ENCODE measurements around the gene GGNBP2. TPM values are rescaled to one million over a fixed set of nuclear protein-coding genes. Genes with fewer than 3 reads are reported as not detected.

GGNBP2 gene
- total and polyA plus RNA-seq, 8 donors, result 15.8 to 161 (median 39.5) TPM

DNA sequence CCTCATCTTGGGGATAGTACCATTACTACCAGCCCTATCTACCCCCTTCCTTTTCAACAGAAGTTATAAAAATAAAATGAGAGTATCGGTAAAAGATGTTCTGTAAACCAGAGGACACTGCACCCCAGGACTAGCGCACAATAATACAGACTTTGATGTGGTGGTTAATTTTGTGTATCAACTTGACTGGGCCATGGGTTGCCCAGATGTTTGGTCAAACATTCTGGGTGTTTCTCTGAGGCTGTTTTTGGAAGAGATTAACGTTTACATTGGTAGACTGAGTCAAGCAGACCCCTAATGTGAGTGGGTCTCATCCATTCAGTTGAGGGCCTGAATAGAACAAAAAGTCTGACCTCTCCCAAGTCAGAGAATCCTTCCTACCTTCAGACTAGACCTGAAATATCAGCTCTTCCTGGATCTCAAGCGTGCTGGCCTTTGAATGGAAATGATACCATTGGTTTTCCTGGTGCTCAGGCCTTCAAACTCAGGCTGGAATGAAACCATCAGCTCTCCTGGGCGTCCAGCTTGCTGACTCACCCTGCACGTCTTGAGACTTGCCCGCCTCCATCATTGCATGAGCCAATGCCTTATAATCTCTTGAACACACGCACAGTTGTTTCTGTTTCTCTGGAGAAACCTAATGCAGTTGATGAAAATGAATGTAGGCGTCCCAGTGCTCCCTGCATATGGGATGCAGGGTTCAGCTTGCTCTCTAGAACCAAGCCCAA lies 66.8 kb downstream of the GGNBP2 start:
- Histone ChIP-seq H3K36me3 (peaks cover 0 to 7% (median 3%) of the 10 kb centered on the region in 4 donors), H3K4me3 (no peak overlapping the region), H3K27me3 (peaks cover 0 to 36% (median 0%) of the 10 kb centered on the region in 3 donors), H3K9me3 (no peaks in the 10 kb centered on the region), H3K27ac (no peak overlapping the region), H3K4me1 (peaks cover 0 to 10% (median 6%) of the 10 kb centered on the region in 4 donors)
- no peak for DNase-seq
- TF ChIP-seq POLR2AphosphoS5 (IDR thresholded peaks at IDR 0.05) (no peak), EP300 (IDR thresholded peaks at IDR 0.05) (no peak), POLR2A (IDR thresholded peaks at IDR 0.05) (no peak)
- TF ChIP-seq, protein P1, sequence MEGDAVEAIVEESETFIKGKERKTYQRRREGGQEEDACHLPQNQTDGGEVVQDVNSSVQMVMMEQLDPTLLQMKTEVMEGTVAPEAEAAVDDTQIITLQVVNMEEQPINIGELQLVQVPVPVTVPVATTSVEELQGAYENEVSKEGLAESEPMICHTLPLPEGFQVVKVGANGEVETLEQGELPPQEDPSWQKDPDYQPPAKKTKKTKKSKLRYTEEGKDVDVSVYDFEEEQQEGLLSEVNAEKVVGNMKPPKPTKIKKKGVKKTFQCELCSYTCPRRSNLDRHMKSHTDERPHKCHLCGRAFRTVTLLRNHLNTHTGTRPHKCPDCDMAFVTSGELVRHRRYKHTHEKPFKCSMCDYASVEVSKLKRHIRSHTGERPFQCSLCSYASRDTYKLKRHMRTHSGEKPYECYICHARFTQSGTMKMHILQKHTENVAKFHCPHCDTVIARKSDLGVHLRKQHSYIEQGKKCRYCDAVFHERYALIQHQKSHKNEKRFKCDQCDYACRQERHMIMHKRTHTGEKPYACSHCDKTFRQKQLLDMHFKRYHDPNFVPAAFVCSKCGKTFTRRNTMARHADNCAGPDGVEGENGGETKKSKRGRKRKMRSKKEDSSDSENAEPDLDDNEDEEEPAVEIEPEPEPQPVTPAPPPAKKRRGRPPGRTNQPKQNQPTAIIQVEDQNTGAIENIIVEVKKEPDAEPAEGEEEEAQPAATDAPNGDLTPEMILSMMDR (IDR thresholded peaks at IDR 0.05), result no peak
- intact Hi-C loops (cut with DNase I; ENCODE audit: low total_unique reads), result loop anchor here (10.0 kb wide), 1 partner anchor 343 kb away; no protein-coding TSS in a partner anchor
- 69 to 79% (median 77%) methylated on average over 8 to 9 of the region's 9 CpGs for WGBS, 5 donors

DNA sequence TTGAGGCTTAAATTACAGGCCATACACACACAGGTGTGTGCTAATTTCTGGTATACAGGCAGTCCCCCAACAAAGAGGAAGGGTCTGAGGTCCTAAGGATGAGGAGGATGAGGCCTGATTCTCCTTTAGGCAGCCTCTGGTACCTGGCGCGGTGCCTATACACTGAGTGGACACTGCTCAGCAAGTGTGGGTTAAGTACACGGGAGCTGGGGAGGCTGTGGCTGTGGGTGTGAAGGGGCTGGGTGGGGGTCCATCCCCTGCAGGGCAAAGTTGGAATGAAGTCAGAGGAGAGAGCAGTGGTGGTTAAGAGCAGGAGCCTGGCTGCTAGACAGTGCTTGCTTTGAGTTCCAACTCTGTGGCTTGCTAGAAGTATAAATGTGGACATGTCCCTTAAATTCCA lies 67.6 kb downstream of the GGNBP2 start:
- peaks cover 0 to 44% (median 0%) of the 10 kb centered on the region in 3 donors for H3K27me3 ChIP-seq
- H3K4me3 ChIP-seq, result no peak overlapping the region
- no peak for DNase-seq
- H3K27ac ChIP-seq, result no peak overlapping the region
- intact Hi-C loops (cut with DNase I; ENCODE audit: low total_unique reads), result loop anchor here (10.0 kb wide), 1 partner anchor 342 kb away; no protein-coding TSS in a partner anchor
- WGBS, 5 donors, result 64 to 76% (median 70%) methylated on average over 3 of the region's 3 CpGs
- H3K4me1 ChIP-seq, result peaks cover 0 to 10% (median 6%) of the 10 kb centered on the region in 4 donors
- TF ChIP-seq EP300 (IDR thresholded peaks at IDR 0.05) (no peak), POLR2AphosphoS5 (IDR thresholded peaks at IDR 0.05) (no peak), POLR2A (IDR thresholded peaks at IDR 0.05) (no peak)
- TF ChIP-seq, protein P1 (IDR thresholded peaks at IDR 0.05), result no peak
- peaks cover 0 to 7% (median 3%) of the 10 kb centered on the region in 4 donors for H3K36me3 ChIP-seq
- no peaks in the 10 kb centered on the region for H3K9me3 ChIP-seq

DNA sequence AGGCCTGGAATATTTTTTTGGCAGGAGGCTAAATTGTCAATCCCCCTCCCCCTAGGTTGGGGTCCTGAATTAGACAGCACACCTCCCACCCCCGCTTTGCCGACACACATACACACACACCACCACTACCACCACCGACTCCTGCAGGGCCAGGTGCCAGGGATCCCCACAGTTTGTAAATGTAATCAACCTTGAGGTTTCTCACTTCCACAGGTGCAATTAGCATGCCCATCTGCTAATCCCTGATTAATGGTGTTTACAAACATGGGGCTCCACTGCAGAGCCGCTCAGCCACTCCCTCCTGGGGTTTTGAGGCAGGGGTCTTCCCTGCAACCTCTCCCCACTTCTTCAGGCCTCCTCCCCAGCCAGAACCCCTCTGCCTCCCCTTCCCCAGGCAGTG lies 68.4 kb downstream of the GGNBP2 start:
- DNase-seq, result no peak
- 31 to 46% (median 44%) methylated on average over 4 of the region's 4 CpGs for WGBS, 5 donors
- H3K27ac ChIP-seq, result no peak overlapping the region
- peaks cover 0 to 10% (median 6%) of the 10 kb centered on the region in 4 donors for H3K4me1 ChIP-seq
- no peaks in the 10 kb centered on the region for H3K9me3 ChIP-seq
- peaks cover 0 to under 1% (median 0%) of the 10 kb centered on the region in 4 donors for H3K36me3 ChIP-seq
- H3K4me3 ChIP-seq, result no peak overlapping the region
- intact Hi-C loops (cut with DNase I; ENCODE audit: low total_unique reads), result loop anchor here (10.0 kb wide), 1 partner anchor 342 kb away; no protein-coding TSS in a partner anchor
- TF ChIP-seq, protein P1 (IDR thresholded peaks at IDR 0.05), result no peak
- no peak for TF ChIP-seq POLR2A (IDR thresholded peaks at IDR 0.05)
- TF ChIP-seq EP300 (IDR thresholded peaks at IDR 0.05), result no peak
- no peak for TF ChIP-seq POLR2AphosphoS5 (IDR thresholded peaks at IDR 0.05)
- peaks cover 0 to 52% (median 0%) of the 10 kb centered on the region in 3 donors for H3K27me3 ChIP-seq

DNA sequence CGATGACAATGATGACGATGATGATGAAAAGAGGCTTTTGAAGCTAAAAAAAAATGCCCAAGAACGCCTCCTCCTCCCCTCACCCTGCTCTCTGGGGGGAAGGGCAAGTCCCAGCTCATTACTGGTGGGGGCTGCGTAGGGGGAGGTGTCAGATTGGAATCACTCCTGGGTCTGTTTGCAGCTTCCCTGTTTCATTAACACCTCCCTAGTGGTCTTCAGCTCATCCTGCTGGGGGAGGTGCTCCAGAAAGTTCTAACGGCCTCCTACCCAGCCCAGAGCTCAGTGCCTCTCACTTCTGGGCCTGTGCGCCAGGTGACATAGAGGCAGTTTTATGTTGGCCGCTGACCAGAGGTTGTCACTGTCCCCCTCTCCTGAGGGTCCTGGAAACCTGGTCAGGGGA lies 69.4 kb downstream of the GGNBP2 start:
- WGBS, 5 donors, result 51 to 59% (median 54%) methylated on average over 7 of the region's 7 CpGs
- no peaks in the 10 kb centered on the region for H3K36me3 ChIP-seq
- H3K4me3 ChIP-seq, result no peak overlapping the region
- TF ChIP-seq, protein P1 (IDR thresholded peaks at IDR 0.05), result no peak
- TF ChIP-seq POLR2A (IDR thresholded peaks at IDR 0.05), result no peak
- TF ChIP-seq EP300 (IDR thresholded peaks at IDR 0.05), result no peak
- no peak overlapping the region for H3K27ac ChIP-seq
- no peak for DNase-seq
- H3K27me3 ChIP-seq, result peaks cover 0 to 57% (median 0%) of the 10 kb centered on the region in 3 donors
- peaks cover 0 to 4% (median 1%) of the 10 kb centered on the region in 4 donors for H3K4me1 ChIP-seq
- intact Hi-C loops (cut with DNase I; ENCODE audit: low total_unique reads), result loop anchor here (10.0 kb wide), 1 partner anchor 341 kb away; no protein-coding TSS in a partner anchor
- H3K9me3 ChIP-seq, result no peaks in the 10 kb centered on the region

Data from stomach (tissue), 9 donors.